ENCODE measurements around the gene SEZ6L2. TPM values are rescaled to one million over a fixed set of nuclear protein-coding genes. Genes with fewer than 3 reads are reported as not detected.
"Not testable (repeated sequence)": the region's sequence is repeated elsewhere in the genome, so short reads cannot be mapped to it uniquely, and the experiment has no call there.

SEZ6L2 gene
- total RNA-seq, 1 experiment from 2014 or later = 46.5 TPM

GRCh38 chr16:29875206-29875605 is 24.1 kb downstream of the SEZ6L2 start:
- CTCF ChIA-PET = interaction anchor here (0.7 kb wide), 1 partner anchor 24 kb away, joined by 5 read pairs; the partner anchor contains the start of gene SEZ6L2
- H4K20me1 ChIP-seq (ENCODE audit: insufficient read depth) = no peaks in the 10 kb centered on the region

GRCh38 chr16:29873319-29873718 is 26.0 kb downstream of the SEZ6L2 start:
- CTCF ChIA-PET = no interaction called here
- POLR2A ChIA-PET (ENCODE audit: unreplicated experiment) = no interaction called here

More at GRCh38 chr16:29875206-29875605, 24.1 kb downstream of the SEZ6L2 start:
- Histone ChIP-seq H3K4me2 (no peak overlapping the region), H3K79me2 (ENCODE audit: low read depth) (no peaks in the 10 kb centered on the region), H3K4me1 (replicated peaks; ENCODE audit: insufficient read depth) (no peaks in the 10 kb centered on the region), H3K36me3 (ENCODE audit: low read depth) (no peaks in the 10 kb centered on the region), H3K27me3 (ENCODE audit: insufficient read depth, low read depth) (no peaks in the 10 kb centered on the region), H3K4me3 (no peak overlapping the region), H3F3A (ENCODE audit: insufficient read depth, low read depth) (peaks cover 13% of the 10 kb centered on the region; the same call in 1 of the 2 replicates), H2AFZ (no peak overlapping the region), H3K9me3 (ENCODE audit: insufficient read depth, low read depth) (no peaks in the 10 kb centered on the region), H3K27ac (no peak overlapping the region), H3K9me2 (ENCODE audit: insufficient read depth) (no peaks in the 10 kb centered on the region)
- intact Hi-C loops (cut with micrococcal nuclease; ENCODE audit: unreplicated experiment) = no loop called here
- no peak for TF ChIP-seq EZH2 (IDR thresholded peaks at IDR 0.05; ENCODE audit: low read depth)
- no peak for TF ChIP-seq CTCF (conservative IDR thresholded peaks at IDR 0.05)
- POLR2A ChIA-PET (ENCODE audit: unreplicated experiment) = no interaction called here
- no peak for DNase-seq
- BruUV-seq (replicated peaks) = no TSS peak

GRCh38 chr16:29871822-29872546 is 27.4 kb downstream of the SEZ6L2 start:
- ChIA-PET CTCF (no interaction called here), POLR2A (ENCODE audit: unreplicated experiment) (no interaction called here)
- Histone ChIP-seq H3K9me3 (ENCODE audit: insufficient read depth, low read depth) (no peaks in the 10 kb centered on the region), H3K4me2 (no peak overlapping the region), H3K4me1 (replicated peaks; ENCODE audit: insufficient read depth) (no peaks in the 10 kb centered on the region), H3K79me2 (ENCODE audit: low read depth) (no peaks in the 10 kb centered on the region), H3F3A (ENCODE audit: insufficient read depth, low read depth) (peaks cover 9% of the 10 kb centered on the region; the same call in 1 of the 2 replicates), H3K27ac (no peak overlapping the region), H4K20me1 (ENCODE audit: insufficient read depth) (no peaks in the 10 kb centered on the region), H3K9me2 (ENCODE audit: insufficient read depth) (no peaks in the 10 kb centered on the region), H3K36me3 (ENCODE audit: low read depth) (no peaks in the 10 kb centered on the region), H2AFZ (no peak overlapping the region), H3K27me3 (ENCODE audit: insufficient read depth, low read depth) (no peaks in the 10 kb centered on the region), H3K4me3 (no peak overlapping the region)
- intact Hi-C loops (cut with micrococcal nuclease; ENCODE audit: unreplicated experiment) = no loop called here
- no peak for DNase-seq
- TF ChIP-seq CTCF (conservative IDR thresholded peaks at IDR 0.05) (no peak), EZH2 (IDR thresholded peaks at IDR 0.05; ENCODE audit: low read depth) (no peak)
- BruUV-seq (replicated peaks) = no TSS peak

More at GRCh38 chr16:29873319-29873718, 26.0 kb downstream of the SEZ6L2 start:
- intact Hi-C loops (cut with micrococcal nuclease; ENCODE audit: unreplicated experiment) = no loop called here
- Histone ChIP-seq H3K27me3 (ENCODE audit: insufficient read depth, low read depth) (no peaks in the 10 kb centered on the region), H4K20me1 (ENCODE audit: insufficient read depth) (no peaks in the 10 kb centered on the region), H3K4me1 (replicated peaks; ENCODE audit: insufficient read depth) (no peaks in the 10 kb centered on the region), H3K9me2 (ENCODE audit: insufficient read depth) (no peaks in the 10 kb centered on the region), H3F3A (ENCODE audit: insufficient read depth, low read depth) (peaks cover 13% of the 10 kb centered on the region; the same call in 1 of the 2 replicates), H3K4me3 (no peak overlapping the region), H3K27ac (no peak overlapping the region), H3K36me3 (ENCODE audit: low read depth) (no peaks in the 10 kb centered on the region), H3K79me2 (ENCODE audit: low read depth) (no peaks in the 10 kb centered on the region), H3K4me2 (no peak overlapping the region), H3K9me3 (ENCODE audit: insufficient read depth, low read depth) (no peaks in the 10 kb centered on the region), H2AFZ (no peak overlapping the region)
- DNase-seq = no peak
- no peak for TF ChIP-seq EZH2 (IDR thresholded peaks at IDR 0.05; ENCODE audit: low read depth)
- TF ChIP-seq CTCF (conservative IDR thresholded peaks at IDR 0.05) = no peak
- no TSS peak for BruUV-seq (replicated peaks)

GRCh38 chr16:29869067-29869466 is 30.3 kb downstream of the SEZ6L2 start:
- H2AFZ ChIP-seq; BruUV-seq (replicated peaks); H3K9me2 ChIP-seq (ENCODE audit: insufficient read depth); H3K9me3 ChIP-seq (ENCODE audit: insufficient read depth, low read depth); H3K4me3 ChIP-seq; H4K20me1 ChIP-seq (ENCODE audit: insufficient read depth); H3F3A ChIP-seq (ENCODE audit: insufficient read depth, low read depth); DNase-seq; H3K4me1 ChIP-seq (replicated peaks; ENCODE audit: insufficient read depth); H3K4me2 ChIP-seq; H3K36me3 ChIP-seq (ENCODE audit: low read depth); H3K79me2 ChIP-seq (ENCODE audit: low read depth); intact Hi-C loops (cut with micrococcal nuclease; ENCODE audit: unreplicated experiment); H3K27me3 ChIP-seq (ENCODE audit: insufficient read depth, low read depth); H3K27ac ChIP-seq; CTCF ChIA-PET: not testable (repeated sequence)
- POLR2A ChIA-PET (ENCODE audit: unreplicated experiment) = interaction anchor here (0.6 kb wide), 1 partner anchor 130 kb away, joined by 17 read pairs; no protein-coding TSS in a partner anchor

All from PC-9 (cell line).